ENCODE data around the gene AP1S2. TPM values are rescaled to one million over a fixed set of nuclear protein-coding genes. Genes with fewer than 3 reads are reported as not detected.
"Not testable (repeated sequence)": the region's sequence is repeated elsewhere in the genome, so short reads cannot be mapped to it uniquely, and the experiment has no call there.

The AP1S2 gene
- 10 to 100 TPM; 46.9 to 64.9 (median 52.2) TPM for polyA plus RNA-seq (ENCODE audit: insufficient read length in 3 of 3)
- long read RNA-seq, donor 1, transcript AP1S2-201 (5 exons, 2,237 nt) = major isoform, 9 of 9 reads
- long read RNA-seq, donor 1, partial matches to known transcripts = 0 of 9 reads
- long read RNA-seq, donor 1, other reads (novel, unspliced or antisense) = 0 of 9 reads
- long read RNA-seq, donor 2, transcript AP1S2-201 (5 exons, 2,237 nt) = major isoform, 12 of 12 reads
- long read RNA-seq, donor 2, partial matches to known transcripts = 0 of 12 reads
- long read RNA-seq, donor 2, other reads (novel, unspliced or antisense) = 0 of 12 reads
- long read RNA-seq, donor 3, transcript AP1S2-201 (5 exons, 2,237 nt) = major isoform, 10 of 10 reads
- long read RNA-seq, donor 3, partial matches to known transcripts = 0 of 10 reads
- long read RNA-seq, donor 3, other reads (novel, unspliced or antisense) = 0 of 10 reads
- long read RNA-seq, donor 4, transcript AP1S2-201 (5 exons, 2,237 nt) = major isoform, 13 of 16 reads
- long read RNA-seq, donor 4, partial matches to known transcripts = 0 of 16 reads
- long read RNA-seq, donor 4, other reads (novel, unspliced or antisense) = 0 of 16 reads
- long read RNA-seq, donor 5, transcript AP1S2-201 (5 exons, 2,237 nt) = major isoform, 23 of 28 reads
- long read RNA-seq, donor 5, partial matches to known transcripts = 0 of 28 reads
- long read RNA-seq, donor 5, other reads (novel, unspliced or antisense) = 0 of 28 reads
- long read RNA-seq, donor 6, transcript AP1S2-201 (5 exons, 2,237 nt) = major isoform, 7 of 9 reads
- long read RNA-seq, donor 6, partial matches to known transcripts = 0 of 9 reads
- long read RNA-seq, donor 6, other reads (novel, unspliced or antisense) = 0 of 9 reads
- long read RNA-seq, donor 7, transcript AP1S2-201 (5 exons, 2,237 nt) = major isoform, 11 of 12 reads
- long read RNA-seq, donor 7, partial matches to known transcripts = 0 of 12 reads
- long read RNA-seq, donor 7, other reads (novel, unspliced or antisense) = 0 of 12 reads
- long read RNA-seq, donor 8, transcript AP1S2-201 (5 exons, 2,237 nt) = major isoform, 12 of 13 reads
- long read RNA-seq, donor 8, partial matches to known transcripts = 0 of 13 reads
- long read RNA-seq, donor 8, other reads (novel, unspliced or antisense) = 0 of 13 reads
- long read RNA-seq, donor 9, partial matches to known transcripts = 0 of 4 reads
- long read RNA-seq, donor 9, other reads (novel, unspliced or antisense) = 0 of 4 reads
- long read RNA-seq, donor 10, transcript AP1S2-201 (5 exons, 2,237 nt) = major isoform, 7 of 8 reads
- long read RNA-seq, donor 10, partial matches to known transcripts = 0 of 8 reads
- long read RNA-seq, donor 10, other reads (novel, unspliced or antisense) = 0 of 8 reads
- long read RNA-seq, donor 11, transcript AP1S2-201 (5 exons, 2,237 nt) = major isoform, 8 of 9 reads
- long read RNA-seq, donor 11, partial matches to known transcripts = 0 of 9 reads
- long read RNA-seq, donor 11, other reads (novel, unspliced or antisense) = 0 of 9 reads
- long read RNA-seq, donor 12, transcript AP1S2-201 (5 exons, 2,237 nt) = major isoform, 5 of 7 reads
- long read RNA-seq, donor 12, partial matches to known transcripts = 0 of 7 reads
- long read RNA-seq, donor 12, other reads (novel, unspliced or antisense) = 0 of 7 reads
- long read RNA-seq, donor 13, transcript AP1S2-201 (5 exons, 2,237 nt) = major isoform, 23 of 24 reads
- long read RNA-seq, donor 13, partial matches to known transcripts = 0 of 24 reads
- long read RNA-seq, donor 13, other reads (novel, unspliced or antisense) = 0 of 24 reads
- long read RNA-seq, donor 14, transcript AP1S2-201 (5 exons, 2,237 nt) = major isoform, 6 of 6 reads
- long read RNA-seq, donor 14, partial matches to known transcripts = 0 of 6 reads
- long read RNA-seq, donor 14, other reads (novel, unspliced or antisense) = 0 of 6 reads
- long read RNA-seq, donor 15, partial matches to known transcripts = 0 of 3 reads
- long read RNA-seq, donor 15, other reads (novel, unspliced or antisense) = 0 of 3 reads
- long read RNA-seq, donor 16, transcript AP1S2-201 (5 exons, 2,237 nt) = major isoform, 34 of 38 reads
- long read RNA-seq, donor 16, partial matches to known transcripts = 0 of 38 reads
- long read RNA-seq, donor 16, other reads (novel, unspliced or antisense) = 0 of 38 reads

DNA sequence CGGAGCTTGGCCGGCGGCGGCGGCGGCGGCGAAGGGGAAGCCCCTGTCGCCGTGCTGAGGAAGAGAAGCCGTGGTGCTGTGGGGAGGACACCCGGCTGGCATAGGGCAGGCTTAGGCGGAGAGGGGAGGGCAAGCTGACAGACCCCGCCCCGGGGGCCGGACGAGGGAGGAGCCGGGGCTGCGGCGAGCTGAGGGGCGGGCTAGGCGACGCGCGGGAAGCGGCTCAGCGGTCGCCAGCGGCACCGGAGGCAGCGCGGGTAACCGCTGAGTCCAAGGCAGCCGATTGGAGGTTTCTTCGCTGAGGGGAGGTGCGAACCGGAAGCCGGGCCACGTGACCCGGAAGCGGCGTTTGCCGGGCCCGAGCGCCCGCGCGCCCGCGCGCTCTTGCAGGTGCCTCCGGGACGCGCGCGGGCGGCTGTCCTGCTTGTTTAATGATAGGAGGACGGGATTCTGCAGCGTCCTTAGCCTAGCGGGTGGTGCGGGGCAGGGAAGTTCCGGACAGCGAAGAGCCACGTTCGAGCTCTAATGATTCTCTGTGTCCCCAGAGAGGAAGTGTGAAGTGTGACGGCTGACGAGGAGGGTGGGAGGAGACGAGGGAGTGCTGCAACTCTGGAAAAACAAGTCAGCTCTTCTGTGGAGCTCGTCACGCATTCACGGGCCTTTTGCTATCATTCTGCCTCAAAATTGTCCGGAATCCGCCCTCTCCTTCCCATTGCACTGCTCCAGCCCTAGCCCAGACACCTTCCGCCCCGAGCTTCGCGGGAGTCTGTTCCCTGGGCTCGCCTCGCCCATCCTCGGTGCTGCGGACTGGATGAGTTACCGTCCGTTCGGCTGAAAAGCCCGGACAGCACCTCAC is at the start of gene AP1S2:
TSS of gene AP1S2 (minus strand) at position 102 of the 856 bp plus-strand sequence. CDS start 2,289 bp downstream, outside the sequence.
- DNase-seq (ENCODE audit: extremely low read depth in 1 of 11, low read depth in 9 of 11, low spot score in 4 of 11) = peak; percentile 54 to 91 (median 79)

DNA sequence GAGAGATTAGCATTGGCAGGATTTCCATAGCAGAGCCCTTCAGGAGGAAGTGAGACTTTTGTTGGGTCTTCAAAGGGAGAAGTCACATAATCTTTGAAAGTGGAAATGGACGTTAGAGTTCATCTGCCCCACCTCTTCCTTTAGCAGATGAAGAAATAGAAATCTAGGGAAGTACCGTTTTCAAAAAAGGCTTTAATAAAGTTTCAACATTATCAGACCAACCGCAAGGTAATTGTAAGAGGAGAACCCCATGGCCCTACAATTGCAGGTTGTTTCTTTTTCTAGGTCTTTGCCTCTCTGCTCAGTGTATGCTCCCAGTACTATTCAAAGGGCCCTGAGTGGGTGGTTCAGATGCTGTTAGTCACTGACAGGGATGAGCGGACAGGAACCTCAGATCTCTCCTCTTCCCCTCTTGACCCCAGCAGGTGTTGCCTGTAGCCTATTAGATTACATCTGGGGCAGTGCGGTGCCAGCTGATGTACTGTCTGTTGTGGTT is 48.6 kb upstream of the AP1S2 start:
- no peak for DNase-seq (ENCODE audit: extremely low read depth in 1 of 11, low read depth in 9 of 11, low spot score in 4 of 11)

DNA sequence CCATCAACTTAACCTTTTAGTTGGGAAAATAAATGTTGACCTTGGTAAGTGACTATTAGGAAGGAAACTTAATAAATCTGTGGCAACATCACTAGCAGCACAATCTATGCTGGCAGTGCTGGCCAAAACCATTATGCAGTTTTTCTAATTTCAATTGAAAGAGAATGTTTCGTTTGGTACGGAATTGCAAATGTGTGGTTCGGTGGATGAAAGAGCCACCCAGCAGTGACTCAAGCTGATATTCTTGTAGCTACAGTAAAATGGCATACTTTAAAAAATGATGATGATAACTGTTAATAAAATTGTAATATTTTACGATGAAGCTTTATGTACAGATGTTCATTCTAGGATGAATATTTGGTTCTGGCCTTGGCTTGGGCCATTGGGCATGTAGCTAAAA is 40.7 kb upstream of the AP1S2 start:
- no peak for DNase-seq (ENCODE audit: extremely low read depth in 1 of 11, low read depth in 9 of 11, low spot score in 4 of 11)

DNA sequence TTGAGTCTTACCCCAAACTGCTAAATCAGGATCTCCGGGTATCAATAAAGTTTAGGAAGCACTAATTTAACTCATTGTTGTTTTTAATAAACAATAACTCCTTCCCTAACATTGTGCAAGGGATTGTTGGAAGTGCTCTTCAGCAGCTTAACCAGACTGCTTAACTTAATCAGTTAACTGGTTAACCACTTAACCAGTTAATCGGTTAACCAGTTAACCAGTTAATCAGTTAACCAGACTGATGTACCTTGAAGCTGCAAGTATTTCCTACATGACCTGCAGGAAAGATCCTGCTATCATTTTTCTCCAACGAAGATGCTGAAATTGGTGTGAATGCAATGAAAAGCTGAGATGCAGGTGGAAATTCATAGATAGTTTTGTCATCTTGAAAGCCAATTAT is 40.1 kb upstream of the AP1S2 start:
- DNase-seq (ENCODE audit: extremely low read depth in 1 of 11, low read depth in 9 of 11, low spot score in 4 of 11) = no peak

DNA sequence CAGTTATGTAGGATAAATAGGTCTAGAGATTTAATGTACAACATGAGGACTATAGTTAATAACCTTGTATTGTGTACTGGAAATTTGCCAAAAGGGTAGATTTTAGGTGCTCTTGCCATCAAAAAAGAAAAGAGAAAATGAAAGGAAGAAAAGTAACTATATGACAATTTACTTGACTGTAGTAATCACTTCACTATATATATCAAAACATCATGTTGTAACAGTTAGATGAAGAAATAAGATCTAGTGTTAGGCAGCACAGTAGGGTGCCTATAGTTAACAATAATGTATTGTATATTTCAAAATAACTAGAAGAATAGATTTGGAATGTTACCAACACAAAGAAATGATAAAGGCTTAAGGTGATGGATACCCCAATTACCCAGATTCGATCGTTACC is 35.9 kb upstream of the AP1S2 start:
- no peak for DNase-seq (ENCODE audit: extremely low read depth in 1 of 11, low read depth in 9 of 11, low spot score in 4 of 11)

DNA sequence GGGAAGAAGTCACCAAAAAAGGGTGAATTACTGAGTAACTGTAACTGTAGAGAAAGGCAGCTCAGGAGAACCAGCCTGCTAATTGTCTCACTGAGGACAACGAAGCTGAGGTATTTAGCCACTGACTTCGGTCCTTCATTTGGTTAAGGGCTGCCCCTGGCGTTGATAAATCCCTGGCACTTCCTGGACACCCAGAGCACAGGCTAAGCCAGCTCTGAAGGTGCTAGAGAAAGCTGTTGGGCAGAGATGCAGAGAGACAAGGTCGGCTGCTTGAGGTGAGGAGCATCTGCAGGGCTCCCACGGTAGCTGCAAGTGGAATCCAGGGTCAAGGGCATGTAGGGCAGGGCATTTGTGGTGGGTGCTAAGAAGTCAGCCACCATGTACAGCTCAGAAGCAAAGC is 33.4 kb upstream of the AP1S2 start:
- DNase-seq (ENCODE audit: extremely low read depth in 1 of 11, low read depth in 9 of 11, low spot score in 4 of 11) = no peak

DNA sequence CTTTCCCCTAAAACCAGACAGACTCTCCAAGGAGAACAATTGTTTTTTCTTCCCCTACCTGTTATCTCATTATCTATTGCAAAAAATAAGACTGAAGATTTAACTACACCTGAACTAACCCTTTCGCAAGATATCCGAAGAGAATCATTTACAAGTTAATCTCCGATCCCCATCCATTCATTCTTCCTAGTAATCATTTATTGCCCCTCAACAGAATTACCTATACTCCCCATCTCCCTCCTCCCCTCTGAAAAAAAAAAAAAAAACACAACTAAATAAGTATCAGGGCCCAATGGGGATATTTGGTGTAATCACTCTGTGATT is 28.9 kb upstream of the AP1S2 start:
- no peak for DNase-seq (ENCODE audit: extremely low read depth in 1 of 11, low read depth in 9 of 11, low spot score in 4 of 11)

DNA sequence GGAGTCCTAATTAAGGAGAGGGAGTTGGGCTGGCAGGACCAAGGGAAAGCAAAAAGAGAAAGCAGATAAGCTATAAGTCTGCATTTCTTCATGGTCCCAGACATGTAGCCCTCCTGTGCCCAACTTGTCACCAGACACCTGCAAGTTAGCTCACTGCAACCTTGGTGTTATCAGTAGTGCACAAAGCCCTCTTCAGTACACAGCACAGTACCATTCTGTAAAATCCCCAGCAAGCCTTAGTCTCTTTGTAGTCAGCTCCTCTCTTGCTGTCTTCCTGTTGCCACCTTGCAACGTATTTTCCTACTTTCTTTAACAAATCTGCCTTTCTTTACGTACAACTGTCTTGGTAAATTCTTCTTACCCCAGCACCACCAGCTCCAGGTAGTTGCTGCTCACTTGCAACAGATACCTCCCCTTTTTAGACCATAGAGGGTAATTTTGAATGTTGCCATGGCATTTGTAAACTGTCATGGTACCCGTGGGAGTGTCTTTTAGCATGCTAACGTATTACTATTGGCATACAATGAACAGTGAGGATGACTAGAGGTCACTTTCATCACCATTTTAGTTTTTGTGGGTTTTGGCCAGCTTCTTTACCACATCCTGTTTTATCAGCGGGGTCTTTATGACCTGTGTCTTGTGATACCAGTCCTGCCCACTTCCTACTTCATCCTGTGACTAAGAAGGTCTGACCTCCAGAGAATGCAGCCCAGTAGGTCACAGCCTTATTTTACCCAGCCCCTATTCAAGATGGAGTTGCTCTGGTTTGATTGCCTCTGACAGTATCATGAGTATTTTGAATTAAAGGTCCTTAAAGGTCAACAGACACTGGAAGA is 28.3 kb upstream of the AP1S2 start:
- no peak for DNase-seq (ENCODE audit: extremely low read depth in 1 of 11, low read depth in 9 of 11, low spot score in 4 of 11)

DNA sequence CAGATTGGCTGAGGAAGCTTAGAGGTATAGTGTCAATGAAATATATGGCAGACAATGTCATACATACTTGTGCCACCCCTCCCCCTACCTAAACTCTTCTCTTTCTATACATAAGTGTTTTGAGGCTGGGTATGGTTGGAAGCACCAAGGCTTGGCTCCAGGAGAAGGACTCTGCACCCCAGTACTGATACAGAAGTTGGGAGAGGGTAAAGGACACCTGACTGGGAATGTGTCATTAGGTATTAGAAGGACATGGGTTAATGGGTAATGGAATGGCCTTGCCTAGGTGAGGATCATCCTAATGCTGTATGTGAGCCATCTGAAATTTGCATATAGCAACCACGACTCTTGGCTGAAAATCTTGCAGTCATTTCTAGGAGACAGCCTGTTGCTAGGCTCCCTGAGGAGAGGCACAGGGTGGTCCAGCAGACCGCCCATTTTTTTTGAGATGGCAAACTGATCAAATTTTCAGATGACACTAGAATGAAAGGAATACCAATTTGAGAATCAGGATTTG is 26.8 kb upstream of the AP1S2 start:
- DNase-seq (ENCODE audit: extremely low read depth in 1 of 11, low read depth in 9 of 11, low spot score in 4 of 11) = no peak

DNA sequence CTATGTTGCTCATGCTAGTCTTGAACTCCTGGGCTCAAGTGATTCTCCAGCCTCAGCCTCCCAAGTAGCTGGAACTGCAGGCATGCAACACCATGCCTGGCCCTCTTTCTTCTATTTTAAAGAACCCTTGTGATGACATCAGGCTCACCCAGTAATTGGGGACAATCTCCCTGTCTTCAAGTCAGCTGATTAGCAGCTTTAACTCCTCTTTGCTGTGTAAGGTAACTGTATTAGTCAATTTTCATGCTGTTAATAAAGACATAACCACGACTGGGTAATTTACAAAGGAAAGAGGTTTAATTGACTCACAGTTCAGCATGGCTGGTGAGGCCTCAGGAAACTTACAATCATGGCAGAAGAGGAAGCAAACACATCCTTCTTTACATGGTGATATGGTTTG is 23.3 kb upstream of the AP1S2 start:
- DNase-seq (ENCODE audit: extremely low read depth in 1 of 11, low read depth in 9 of 11, low spot score in 4 of 11) = not testable (repeated sequence)

DNA sequence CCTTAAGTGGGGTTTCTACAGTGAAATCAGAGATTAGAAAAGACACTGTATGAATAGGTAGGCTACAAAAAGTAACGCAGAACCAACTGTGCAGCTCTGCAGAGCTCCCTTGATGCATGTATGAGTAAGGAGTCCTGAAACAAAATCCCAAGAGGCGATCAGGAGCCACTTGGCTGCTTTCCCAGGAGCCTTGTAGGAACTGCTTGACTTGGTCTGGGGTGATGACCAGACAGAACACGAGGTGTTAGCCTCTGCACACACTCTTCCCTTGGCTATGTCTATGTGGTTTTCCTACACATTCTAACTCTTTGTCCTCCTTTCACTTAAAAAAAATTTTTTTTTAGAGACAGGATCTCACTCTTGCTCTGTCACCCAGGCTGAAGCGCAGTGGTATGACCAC is 22.8 kb upstream of the AP1S2 start:
- no peak for DNase-seq (ENCODE audit: extremely low read depth in 1 of 11, low read depth in 9 of 11, low spot score in 4 of 11)

DNA sequence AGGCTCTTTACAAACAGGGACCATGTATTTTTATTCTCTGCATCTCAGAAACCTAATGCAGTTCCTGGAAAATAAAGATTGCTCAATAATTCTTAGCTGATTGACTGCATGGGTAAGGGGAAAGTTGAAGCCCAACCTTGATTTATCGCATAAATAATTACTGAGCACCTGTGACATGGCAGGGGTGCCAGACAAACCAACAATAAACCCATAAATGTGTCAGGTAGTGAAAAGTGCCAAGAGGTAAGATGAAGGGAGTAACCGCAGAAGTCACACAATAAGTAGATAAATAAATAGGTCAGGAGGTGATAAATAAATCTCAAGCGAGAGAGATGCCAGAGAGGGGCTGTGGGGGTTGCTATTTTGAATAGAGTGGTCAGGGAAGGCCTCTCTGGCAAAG is 20.1 kb upstream of the AP1S2 start:
- peak in 3 of 11 donors; percentile 29 to 62 (median 34) for DNase-seq (ENCODE audit: extremely low read depth in 1 of 11, low read depth in 9 of 11, low spot score in 4 of 11)

DNA sequence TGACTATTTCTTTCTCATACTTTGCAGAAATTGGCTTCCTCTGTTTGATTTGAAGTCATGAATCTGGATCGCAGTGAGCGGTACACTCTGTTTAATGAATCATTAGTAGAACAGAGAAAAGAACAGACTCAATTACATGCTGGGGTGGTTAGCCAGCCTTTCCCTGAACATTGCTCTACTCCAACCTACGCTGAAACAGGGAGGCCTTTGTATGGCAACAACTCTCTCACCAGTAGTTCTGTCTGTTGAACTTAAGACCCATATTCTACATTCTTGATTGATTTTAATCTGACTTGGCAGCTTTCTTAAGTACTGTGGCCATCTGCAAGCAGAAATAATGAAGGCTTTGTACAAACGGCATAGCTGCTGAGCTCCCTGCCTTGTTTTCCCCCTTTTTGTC is 19.0 kb upstream of the AP1S2 start:
- DNase-seq (ENCODE audit: extremely low read depth in 1 of 11, low read depth in 9 of 11, low spot score in 4 of 11) = no peak

DNA sequence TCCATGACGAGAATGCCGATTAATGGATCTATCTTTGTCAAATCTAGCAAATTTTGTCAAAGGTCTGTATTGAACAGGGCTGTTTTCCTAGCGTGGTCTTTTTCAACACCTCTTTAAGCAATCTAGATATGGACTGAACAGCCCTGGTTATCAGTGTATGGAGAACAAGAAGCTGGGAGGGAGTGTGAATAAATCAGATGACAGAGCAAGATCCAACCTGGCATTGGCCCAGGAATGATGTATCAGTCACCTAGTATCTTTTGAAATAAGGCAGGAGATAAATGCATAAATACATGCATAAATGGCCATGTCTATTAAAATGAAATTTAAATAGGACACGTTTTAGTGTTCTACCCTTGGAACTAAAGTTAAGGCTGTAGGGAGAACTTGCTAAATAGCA is 15.7 kb upstream of the AP1S2 start:
- DNase-seq (ENCODE audit: extremely low read depth in 1 of 11, low read depth in 9 of 11, low spot score in 4 of 11) = no peak

DNA sequence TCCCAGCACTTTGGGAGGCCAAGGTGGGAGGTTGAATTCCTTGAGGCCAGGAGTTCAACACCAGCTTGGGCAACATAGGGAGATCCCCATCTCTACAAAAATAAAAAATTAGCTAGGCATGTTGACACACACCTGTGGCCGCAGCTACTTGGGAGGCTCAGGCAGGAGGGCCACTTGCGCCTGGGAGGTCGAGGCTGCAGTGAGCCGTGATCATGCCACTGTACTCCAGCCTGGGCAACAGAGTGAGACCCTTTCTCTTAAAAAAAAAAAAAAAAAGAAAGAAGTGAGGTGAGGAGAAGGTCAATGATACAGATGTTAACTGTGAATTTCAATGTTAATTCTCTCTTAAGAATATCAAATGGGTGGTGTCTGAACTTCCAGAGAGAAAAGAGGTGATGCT is 15.1 kb upstream of the AP1S2 start:
- DNase-seq (ENCODE audit: extremely low read depth in 1 of 11, low read depth in 9 of 11, low spot score in 4 of 11) = no peak

DNA sequence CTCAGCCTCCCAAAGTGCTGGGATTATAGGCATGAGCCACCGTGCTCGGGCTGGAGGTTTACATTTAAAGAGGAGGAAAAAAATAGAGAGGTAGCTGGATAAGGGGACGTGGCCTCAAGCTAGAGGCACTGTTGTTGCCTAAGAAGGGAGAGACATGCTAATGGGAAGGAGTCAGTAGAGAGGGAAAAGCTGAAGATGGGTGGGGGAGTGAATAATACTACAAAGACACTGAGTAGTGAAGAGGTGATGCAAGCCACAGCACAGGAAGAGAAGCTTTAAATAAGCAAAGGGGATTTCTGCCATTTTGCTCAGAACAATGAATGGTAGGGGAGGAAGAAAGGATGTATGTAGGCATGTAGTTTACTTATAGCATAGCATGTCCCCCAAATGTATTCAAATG is 11.5 kb upstream of the AP1S2 start:
- DNase-seq (ENCODE audit: extremely low read depth in 1 of 11, low read depth in 9 of 11, low spot score in 4 of 11) = no peak
